Hematopoietic multipotent progenitor cell treated with erythropoietin and hydrocortisone succinate and interleukin-3 and kit ligand, for 8 days (in vitro differentiated cells): ENCODE data around the gene SGMS2.

Source experiments
- DNase-seq: peaks from one replicate; pipeline ENCODE4 v3.0.0-alpha.2; 2015

The SGMS2 gene

GRCh38 chr4:107831140-107831539, 6.4 kb downstream of the SGMS2 start:
- DNase-seq, result no peak

GRCh38 chr4:107832275-107832807, 7.6 kb downstream of the SGMS2 start:
- DNase-seq, result no peak

- no peak for DNase-seq
These were observed 9.6 kb downstream of the SGMS2 start for GRCh38 chr4:107834241-107834794.

GRCh38 chr4:107835406-107835805, 10.7 kb downstream of the SGMS2 start:
- DNase-seq, result no peak

- no peak for DNase-seq
These were observed 12.6 kb downstream of the SGMS2 start for GRCh38 chr4:107837317-107837716.

- DNase-seq, result no peak
These were observed 13.3 kb downstream of the SGMS2 start for GRCh38 chr4:107837776-107838618.

GRCh38 chr4:107838861-107839565, 14.3 kb downstream of the SGMS2 start:
- no peak for DNase-seq

- no peak for DNase-seq
These were observed 18.7 kb downstream of the SGMS2 start for GRCh38 chr4:107843391-107843790.

- DNase-seq, result no peak
These were observed 20.9 kb downstream of the SGMS2 start for GRCh38 chr4:107845681-107846080.

- no peak for DNase-seq
These were observed 25.7 kb downstream of the SGMS2 start for GRCh38 chr4:107850438-107850837.

GRCh38 chr4:107853444-107854355, 29.0 kb downstream of the SGMS2 start:
- no peak for DNase-seq

GRCh38 chr4:107854356-107855022, 29.8 kb downstream of the SGMS2 start:
- DNase-seq, result no peak

GRCh38 chr4:107855723-107856122, 31.0 kb downstream of the SGMS2 start:
- DNase-seq, result no peak

GRCh38 chr4:107856901-107857300, 32.2 kb downstream of the SGMS2 start:
- no peak for DNase-seq

- DNase-seq, result no peak
These were observed 33.0 kb downstream of the SGMS2 start for GRCh38 chr4:107857741-107858140.

- DNase-seq, result no peak
These were observed 33.5 kb downstream of the SGMS2 start for GRCh38 chr4:107858158-107858742.

- DNase-seq, result no peak
These were observed 37.9 kb downstream of the SGMS2 start for GRCh38 chr4:107862658-107863057.

- no peak for DNase-seq
These were observed 38.7 kb downstream of the SGMS2 start for GRCh38 chr4:107863416-107863815.

- peak; percentile 26 for DNase-seq
These were observed 39.2 kb downstream of the SGMS2 start for GRCh38 chr4:107863850-107864371.

GRCh38 chr4:107866726-107867125, 42.0 kb downstream of the SGMS2 start:
- DNase-seq, result no peak

- no peak for DNase-seq
These were observed 45.5 kb downstream of the SGMS2 start for GRCh38 chr4:107870236-107870635.
